SK-N-DZ (cell line): ENCODE data around the gene LRRC8C.

Experiments
- DNase-seq: peaks from one replicate; pipeline ENCODE4 v3.0.0-alpha.2; 2015; ENCODE audit warnings: low spot score

Gene LRRC8C

DNA sequence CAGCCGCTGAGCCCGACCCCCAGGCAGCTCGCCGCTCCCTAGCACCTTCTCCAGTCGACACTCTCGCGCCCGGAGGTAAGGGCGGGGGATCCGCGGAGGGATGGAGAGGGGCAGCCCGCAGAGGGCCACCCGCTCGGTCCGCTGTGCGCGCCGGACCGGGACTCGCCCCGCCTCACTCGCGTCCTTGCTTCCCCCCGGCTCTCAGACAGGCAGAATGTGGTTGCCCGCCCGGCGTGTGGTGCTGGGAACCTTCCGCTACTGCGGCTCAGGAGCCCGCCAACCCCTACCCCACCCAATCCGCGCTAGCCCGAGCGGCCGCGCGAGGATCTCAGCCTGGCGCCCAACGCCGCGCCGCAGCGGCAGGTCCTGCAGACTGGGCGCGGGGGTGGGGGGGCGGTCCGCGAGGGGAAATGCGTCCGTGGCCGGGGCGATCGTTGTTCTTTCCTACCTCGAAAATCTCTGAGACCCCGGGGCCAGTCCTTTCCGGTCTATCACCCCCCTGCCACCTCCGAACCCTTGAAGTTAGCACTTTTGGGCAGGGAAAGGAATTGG, 404 bp downstream of the LRRC8C start:
- peak; percentile 63 for DNase-seq

DNA sequence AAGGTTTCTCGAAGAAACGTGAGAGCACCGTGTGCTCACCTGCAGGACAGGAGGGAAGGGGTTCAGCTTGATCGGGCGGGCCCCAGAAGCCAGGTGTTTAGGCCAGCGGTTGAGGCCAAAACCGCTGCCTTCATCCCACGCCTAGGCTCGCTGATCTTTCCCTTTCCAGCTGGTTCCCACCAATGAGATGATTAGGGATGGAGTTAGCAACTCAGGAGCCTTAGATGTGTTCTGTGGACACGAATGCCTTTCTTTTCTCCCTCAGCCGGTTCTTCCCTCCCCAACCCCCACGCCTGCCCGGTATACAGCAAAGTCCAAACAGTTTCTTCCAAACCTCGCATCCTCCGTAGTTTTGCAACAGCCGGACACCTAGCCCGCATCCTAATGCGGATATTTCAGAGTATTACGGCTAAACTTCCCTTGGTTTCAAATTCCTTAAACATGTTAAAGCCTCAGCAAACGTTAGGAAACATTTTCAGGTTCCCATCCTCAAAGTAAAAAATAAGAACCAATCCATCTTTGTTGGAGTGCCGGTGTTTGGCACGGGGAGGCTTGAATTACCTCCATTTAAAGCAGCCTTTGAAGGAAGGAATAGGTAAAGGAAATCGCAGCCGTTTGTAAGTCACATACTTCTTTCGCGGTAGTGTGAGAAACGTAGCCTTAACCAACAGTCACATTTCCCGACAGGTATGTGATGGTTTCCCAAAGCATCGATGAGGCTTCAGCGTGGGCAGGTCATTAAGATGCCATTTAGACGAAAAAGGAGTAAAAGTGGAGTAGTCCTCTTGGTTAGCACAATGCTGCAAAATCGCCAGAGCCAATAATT, 1.1 kb downstream of the LRRC8C start:
- DNase-seq = peak; percentile 6

DNA sequence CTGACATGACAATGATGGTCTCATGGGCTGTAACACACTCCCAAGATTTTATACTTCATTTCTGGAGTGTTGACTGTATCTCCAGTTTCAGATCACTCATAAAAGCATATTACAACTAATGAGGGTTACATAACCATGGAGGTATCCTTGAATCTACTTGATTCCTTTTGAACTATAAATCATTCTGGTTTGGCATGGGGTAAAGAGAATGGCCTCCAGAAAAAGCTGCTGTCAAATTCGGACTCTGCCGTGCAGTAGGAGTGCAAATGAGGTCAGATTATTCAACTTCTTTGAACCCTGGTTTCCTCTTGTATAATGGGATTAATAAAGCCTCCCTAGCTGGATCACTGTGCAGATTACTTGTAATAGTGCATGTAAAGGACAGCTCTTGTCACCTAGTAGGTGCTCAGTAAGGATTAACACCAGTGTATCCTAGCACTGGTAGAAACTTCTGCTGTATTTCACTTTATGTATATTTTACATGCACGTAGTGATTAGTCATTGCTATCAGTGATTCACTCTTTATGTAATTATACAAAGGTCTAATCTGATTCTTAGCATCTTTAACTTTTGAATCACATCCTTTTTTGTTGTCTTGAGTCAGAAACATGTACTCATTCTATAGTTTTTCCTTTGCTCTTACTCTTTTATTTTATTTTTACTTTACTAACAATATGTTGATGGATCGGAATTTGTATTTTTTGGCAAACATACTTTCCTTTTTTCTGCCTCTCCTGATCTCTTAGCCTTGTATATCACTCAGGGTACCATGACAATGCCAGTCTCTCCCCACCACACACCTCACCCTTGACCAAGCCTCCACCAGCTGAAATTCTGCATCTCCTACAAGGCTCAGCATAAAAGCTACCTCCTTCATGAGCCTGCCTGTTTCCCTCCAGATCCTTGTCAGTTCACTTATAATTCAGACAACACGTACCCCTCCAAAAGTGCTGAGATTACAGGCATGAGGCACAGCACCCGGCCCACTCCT, 3.2 kb downstream of the LRRC8C start:
- DNase-seq = no peak

DNA sequence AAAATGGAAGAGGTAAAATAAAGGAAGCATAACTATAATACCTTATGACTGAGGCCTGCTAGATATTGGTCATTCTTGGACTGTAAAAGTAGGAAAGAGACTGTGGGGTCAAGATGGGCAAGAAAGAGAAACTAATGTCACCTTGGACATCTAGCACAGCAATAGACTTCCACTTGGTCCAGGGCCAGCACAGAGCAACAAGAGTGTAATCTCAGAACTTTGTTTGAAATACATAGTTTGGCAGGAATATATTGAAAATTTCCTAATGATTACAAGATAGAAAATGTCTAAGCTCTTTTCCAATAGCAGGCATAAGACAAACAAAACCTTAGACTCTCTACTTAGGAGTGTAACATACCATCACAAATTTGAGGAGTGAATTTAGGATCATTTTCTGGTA, 4.6 kb downstream of the LRRC8C start:
- DNase-seq = no peak

DNA sequence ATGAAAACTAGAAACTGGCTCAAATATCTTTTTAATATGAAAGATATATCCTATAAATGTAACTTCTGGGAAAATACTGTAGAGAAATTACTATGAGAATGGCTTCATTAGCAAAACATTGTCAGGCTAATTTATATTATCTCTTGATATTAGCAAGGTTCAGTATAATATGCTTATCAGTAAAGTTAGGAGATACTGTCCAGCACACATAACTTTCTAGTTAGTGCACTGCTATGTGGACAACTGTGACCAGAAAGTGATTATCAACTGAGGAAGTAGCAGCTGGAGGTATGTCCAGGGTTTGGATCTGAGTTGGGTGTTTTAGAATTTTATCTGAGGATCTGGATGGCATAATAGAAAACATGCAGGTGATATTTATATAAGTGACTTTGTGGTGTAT, 7.5 kb downstream of the LRRC8C start:
- no peak for DNase-seq

DNA sequence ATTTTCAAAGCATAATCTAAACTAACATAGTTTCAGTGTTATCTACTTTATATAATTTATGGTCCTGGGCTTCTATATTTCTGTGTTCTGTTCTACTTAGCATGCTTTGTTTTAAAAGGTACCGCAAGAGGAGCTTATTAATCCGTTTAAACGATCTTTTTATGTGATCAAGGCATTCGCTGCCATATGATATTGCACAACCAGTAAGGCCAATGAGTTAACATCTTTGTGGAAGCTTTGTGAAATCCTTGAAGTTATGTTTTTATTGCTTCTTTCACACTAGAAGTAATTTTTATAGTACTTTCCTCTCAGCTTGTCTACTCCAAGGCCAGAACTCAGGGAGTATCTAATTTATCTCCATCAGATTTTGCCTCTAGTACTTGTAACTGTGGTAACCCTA, 8.9 kb downstream of the LRRC8C start:
- DNase-seq = no peak

DNA sequence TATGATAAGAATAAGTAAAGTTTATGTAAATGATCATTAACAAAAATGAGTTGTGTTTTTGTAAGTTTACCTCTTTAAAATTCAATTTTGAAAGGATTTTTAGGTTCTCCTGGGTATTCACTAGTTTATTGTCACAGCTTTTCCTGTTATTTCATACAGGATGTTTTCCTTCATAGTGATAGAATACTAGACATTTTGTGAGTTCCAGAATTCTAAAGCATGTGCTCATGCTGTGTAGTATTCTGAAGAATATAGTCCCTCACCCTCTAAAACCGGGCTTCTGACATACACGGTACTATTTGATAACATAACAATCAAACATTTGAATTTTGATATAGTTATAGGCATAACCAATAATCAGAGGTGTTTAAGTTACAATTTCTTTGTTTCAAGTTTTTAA, 10.7 kb downstream of the LRRC8C start:
- DNase-seq = no peak

DNA sequence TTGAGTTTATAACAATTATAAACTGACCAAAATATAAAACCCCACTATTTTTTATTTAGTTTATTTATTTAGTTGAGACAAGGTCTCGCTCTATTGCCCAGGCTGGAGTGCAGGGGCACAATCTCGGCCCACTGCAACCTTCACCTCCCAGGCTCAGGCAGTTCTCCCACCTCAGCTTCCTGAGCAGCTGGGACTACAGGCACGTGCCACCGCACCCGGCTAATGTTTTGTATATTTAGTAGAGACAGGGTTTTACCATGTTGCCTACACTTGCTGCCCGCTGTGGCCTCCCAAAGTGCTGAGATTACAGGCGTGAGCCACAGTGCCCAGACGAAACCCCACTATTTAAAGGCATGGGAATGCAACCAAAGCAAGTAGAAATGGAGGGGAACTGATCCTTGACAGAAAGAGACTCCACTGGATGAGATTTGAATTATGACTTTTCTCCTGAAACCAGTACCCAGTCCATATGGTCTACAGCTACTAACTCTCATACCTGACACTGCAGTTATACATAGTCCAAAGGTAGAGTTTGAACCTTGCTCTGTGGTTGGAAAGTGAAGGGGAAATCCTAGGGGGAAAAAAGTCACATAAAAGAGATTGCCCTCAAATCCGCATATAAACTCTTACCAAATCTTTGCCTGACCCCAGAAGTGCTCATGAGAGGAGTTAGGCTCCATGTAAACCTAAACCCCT, 11.3 kb downstream of the LRRC8C start:
- DNase-seq = no peak

DNA sequence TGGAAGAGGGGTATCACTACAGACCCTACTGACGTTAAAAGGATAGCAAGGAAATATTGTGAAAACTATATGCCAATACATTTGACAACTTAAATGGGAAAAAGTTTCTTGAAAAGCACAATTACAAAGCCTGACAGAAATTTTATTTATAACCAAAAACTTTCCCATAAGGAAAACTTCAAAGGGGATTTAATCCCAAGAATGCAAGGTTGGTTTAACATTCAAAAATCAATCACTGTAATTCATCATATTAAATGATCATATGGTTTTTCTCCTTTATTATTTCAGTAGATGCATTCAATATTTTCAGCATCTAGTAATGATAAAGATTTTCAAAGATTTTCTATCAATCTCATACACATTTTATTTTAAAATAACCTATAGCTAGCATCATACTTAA, 13.3 kb downstream of the LRRC8C start:
- DNase-seq = no peak

DNA sequence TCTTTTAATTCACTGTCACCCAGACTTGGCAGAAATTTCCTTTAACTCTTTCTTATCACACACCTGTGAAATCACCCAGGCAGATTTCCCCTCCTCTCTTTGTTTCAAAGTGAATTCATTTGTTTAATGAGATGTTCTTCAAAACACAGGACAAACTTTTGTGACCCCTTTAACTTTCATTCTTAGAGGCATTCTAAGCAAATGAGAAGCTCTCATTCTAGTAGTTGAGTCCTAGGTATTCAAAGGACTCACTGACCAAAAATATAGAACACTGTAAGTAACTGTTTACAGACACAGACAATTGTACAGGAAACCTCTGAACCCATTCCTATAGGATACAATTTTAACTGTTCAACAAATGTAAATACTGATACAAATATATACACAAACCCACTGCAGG, 16.9 kb downstream of the LRRC8C start:
- no peak for DNase-seq

DNA sequence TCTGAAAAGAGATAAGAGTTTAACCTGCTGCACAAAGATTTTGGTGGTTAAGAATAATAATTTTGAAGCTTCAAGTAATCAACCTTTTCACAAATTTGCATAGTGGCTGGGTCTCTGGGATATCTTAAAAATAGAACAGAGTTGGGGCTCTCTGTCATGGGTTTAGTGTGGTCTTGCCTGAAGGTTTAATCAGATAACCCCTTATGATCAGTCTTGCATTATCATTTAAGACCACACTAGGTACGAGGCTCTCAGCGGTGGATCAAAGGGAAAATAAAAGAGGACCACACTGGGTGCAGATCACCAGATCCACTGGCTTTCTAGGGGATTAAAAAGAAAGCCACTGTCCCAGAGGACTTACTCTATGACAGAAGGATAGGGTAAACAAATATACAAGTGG, 19.5 kb downstream of the LRRC8C start:
- no peak for DNase-seq

DNA sequence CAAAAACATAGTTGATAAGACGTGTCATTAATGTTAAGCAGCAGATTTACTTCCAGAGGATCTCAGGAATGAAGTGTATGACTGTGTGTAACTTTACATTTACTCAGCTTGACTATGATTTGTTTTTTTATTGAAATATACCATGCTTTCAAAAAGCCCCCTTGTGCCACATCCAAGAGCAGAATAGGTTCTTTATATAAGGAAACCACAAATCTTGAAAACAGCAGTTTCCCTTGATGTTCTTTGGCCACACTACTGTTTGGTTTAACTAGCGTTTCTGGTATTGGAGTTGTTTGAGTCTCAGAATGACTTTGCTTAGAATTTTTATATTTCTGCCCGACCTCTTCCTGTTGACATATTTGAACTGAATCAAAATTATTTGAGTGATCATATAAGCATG, 25.0 kb downstream of the LRRC8C start:
- no peak for DNase-seq

DNA sequence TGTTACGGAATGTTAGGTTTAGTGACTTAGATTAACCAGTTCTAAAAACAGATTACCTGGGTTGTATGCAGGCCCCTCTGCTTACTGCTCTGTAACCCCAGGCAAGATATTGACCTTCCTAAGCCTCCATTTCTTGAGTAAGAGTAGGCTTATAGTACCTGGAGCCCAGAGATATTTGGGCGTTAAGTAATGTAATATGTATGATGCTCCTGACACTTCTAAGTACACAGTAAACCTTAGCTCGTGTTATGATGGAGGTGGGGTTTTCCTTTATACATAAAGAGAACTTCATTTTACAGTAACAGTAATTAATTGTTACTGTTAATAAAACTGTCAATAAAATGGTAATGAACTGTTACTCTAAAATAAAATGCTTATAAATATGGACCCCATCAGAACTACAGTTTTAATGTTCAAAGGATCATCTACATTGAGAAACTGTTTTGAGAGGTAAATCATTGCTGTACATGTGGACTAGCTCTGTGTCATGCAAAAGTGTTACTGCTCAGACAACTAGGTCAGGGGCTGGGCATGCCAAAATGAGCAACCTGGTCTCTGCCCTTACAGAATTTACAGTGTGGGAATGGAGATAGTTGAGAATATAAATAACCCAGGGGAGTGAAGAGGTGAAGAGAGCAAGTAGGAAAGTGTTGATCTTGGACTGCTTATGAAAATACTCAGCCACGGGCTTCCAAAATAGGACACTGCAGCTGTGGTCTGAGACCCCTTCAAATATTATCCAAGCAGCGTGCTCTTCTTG, 26.6 kb downstream of the LRRC8C start:
- no peak for DNase-seq

DNA sequence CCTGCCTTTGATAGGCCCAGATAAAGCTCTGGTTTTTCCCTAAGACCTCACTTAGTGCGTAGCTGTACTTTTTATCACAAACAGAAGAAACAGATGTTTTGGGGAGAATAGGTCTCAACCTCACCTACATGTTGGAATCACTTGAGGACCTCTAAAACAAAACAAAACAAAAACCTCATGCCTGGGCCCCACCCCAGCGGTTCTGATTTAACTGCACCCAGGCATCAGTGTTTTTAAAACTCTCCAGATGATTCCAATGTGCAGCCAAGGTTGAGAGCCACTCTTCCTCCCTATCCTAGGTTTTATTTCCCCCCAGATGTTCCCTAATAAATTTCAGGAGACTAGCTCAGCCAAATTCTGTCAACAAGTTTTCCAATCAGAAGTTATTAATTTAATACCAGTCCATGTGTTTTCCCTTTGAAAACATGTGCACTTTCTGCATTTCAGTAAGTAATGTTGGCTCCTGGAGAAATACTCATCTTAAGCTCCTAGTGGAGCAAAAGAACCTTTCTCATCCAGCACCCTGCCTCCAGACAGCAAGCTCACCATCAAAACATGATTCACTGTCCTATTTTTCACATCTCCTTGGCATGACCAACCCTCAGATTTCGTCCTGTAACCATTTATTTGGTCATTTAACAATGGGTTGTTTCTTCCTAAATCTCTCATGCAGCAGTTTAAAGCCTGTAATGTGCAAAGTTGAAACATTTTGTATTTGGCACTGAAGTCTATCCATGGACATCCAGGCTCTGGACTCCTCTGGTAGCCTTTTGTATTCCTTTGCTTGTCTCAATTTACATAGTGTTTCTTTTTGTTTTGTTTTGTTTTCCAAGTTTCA, 27.5 kb downstream of the LRRC8C start:
- DNase-seq = no peak

DNA sequence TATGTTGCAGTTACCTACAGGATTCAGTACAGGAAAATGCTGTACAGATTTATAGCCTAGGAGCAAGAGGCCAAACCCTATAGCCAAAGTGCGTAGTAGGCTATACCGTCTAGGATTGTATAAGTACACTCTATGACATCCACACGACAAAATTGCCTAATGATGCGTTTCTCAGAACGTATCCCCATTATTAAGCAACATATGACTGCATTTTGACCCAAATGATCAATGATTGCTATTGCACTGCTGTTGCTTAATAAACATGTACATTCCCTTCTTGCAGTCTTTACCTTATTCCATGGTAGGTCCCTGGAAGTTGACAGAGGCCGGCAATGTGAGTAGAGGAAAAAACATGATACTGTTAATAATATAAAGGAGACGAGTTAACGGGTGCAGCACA, 33.0 kb downstream of the LRRC8C start:
- no peak for DNase-seq

DNA sequence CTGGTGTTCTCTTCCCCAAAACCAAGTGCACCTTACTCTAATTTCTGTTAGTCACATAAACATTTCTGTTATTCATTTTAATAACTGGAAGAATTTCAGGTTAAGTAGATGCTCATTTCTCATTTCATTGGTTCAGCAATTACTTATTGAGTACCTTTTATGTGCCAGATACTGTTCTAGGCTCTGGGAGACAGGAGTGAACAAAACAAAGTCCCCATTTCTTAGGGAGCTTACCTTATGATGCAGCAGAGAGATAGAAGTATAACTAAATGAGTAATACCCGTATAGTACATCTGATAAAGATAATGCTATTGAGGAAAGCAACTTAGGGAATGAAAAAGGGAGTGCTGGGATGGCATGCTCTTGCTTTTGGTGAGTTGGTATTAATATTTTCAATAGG, 33.7 kb downstream of the LRRC8C start:
- no peak for DNase-seq

DNA sequence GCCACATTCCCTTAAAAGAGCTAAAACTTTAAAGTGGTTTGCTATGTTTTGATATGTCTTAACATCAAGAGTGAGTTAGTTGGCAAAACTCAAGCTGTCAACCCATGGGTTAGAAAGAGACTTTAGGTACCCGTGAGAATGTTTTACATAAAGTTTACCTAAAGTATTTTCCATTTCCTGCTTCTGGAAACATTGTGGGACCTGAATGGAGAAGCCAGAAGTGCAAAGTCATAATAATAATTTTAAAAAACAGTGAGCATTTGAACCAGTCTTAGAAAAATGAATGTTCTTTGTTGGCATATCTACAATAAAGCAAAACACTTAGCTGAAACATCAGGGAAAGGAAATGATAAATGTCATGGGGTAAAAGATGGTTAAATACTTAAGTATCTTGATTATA, 34.8 kb downstream of the LRRC8C start:
- no peak for DNase-seq

DNA sequence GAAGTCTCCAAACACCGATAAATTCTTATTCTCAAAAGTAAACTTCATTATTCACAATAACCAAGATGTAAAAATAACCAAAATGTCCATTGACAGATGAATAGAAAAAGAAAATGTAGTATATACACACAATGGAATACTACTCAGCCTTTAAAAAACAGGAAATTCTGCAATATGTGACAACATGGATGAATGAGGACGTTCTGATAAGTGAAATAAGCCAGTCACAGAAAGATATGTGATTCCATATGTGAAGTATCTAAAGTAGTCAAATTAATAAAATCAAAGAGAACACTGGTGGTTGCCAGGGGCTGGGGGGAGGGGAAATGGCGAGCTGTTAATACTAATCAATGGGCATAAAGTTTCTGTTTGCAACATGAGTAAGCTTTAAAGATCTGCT, 36.0 kb downstream of the LRRC8C start:
- DNase-seq = no peak

DNA sequence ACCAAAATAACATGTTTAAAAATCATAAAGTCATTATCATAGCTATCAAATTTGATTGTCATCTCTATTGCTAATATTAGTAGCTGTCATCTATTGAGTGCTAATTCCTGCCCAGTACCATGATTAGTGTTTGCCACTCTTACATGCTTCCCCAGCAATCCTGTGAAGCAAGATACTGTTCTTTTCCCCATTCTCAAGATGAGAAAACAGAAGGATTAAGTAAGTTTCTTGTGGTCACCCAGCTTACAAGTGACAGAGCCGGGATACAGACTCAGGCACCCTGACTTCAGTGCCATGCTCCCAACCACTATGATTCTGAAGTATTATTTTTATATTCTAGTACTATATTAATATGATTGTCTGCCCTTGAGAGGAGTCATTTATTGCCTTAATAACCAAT, 36.5 kb downstream of the LRRC8C start:
- no peak for DNase-seq

DNA sequence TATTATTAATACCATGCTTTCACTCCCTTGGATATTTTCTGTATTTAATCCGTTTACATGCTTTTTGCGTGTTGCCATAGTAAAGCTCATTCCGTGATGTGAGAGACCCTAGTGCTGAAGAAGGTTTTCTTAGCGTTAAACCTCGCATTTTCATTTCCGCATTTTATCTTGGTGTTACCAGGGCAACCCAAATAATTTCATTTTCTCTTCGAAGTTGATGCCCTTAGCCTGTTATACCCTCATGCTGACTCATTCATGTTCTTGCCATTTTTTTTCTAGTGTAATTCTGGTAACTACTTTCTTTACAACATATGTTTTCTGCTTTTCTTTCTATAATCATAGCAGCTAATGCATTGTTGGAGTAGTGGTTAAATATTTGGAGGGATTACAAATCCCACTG, 37.2 kb downstream of the LRRC8C start:
- no peak for DNase-seq
